GM19452 (cell line): Measurements from ENCODE around the gene PIP4K2C.

Experiments
- ATAC-seq: cut with Tn5 transposase; IDR thresholded peaks from one replicate; pipeline ENCODE4 v1.9.1; 2021; ENCODE audit not compliant: unreplicated experiment

PIP4K2C gene

GRCh38 chr12:57620936-57621496 lies 30.0 kb downstream of the PIP4K2C start:
- no peak for ATAC-seq

DNA sequence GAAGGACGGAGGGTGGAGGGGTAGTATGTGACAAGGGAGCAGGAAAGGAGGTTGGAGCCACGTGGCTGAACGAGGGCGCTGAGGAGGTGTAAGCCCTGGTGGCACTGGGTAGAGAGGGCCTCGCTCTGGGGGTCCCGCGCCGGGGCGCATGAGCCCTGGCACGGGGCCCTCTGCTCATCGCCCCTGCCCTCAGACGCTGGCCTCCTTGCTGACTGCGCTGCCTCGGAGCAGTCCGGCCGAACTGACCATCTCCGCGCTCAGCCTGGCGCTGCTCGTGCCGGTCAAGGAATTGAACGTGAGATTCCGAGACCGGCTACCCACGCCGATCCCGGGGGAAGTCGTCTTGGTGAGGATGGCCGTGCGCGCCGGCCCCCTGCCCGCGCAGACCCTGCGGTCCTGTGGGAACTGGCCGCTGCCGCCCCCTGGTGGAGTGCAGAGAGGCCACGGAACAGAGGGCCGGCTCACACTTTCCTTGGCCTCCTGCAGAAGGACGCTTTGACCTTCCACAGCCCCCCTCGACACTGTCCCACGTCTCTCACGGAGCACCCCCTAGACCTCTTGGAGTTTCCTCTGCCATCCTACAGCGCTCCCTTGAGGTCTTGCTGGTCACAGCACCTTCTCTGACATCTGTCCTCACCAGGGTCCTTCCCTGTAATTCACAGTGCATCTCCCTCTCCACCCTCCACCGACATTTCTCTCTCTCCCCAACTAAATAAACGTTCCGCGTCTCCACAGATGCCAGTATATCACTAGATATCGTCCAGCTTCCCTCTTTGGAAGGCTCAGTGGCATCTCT lies 30.7 kb downstream of the PIP4K2C start:
- no peak for ATAC-seq

- no peak for ATAC-seq
These were observed 31.6 kb downstream of the PIP4K2C start for GRCh38 chr12:57622293-57623245.

DNA sequence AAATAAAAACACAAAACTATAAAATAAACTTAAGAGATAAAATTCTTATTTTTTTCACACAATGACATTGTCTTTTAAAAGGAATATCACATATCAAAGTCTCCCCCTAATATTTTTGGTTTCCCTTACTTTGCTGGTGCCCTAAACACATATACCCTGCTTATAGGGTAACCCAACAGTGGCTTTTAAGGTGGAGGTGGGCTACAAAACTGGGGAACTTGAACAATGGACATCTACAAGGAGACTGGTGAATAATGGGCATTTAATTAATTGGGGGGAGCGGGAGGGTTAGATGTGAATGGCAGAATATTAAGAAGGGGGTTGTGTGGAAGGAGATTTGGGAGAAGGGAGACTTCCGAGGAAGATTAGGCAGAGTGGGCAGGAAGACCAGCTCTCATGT lies 32.4 kb downstream of the PIP4K2C start:
- ATAC-seq: no peak

- ATAC-seq: no peak
These were observed 32.9 kb downstream of the PIP4K2C start for GRCh38 chr12:57623811-57624390.

DNA sequence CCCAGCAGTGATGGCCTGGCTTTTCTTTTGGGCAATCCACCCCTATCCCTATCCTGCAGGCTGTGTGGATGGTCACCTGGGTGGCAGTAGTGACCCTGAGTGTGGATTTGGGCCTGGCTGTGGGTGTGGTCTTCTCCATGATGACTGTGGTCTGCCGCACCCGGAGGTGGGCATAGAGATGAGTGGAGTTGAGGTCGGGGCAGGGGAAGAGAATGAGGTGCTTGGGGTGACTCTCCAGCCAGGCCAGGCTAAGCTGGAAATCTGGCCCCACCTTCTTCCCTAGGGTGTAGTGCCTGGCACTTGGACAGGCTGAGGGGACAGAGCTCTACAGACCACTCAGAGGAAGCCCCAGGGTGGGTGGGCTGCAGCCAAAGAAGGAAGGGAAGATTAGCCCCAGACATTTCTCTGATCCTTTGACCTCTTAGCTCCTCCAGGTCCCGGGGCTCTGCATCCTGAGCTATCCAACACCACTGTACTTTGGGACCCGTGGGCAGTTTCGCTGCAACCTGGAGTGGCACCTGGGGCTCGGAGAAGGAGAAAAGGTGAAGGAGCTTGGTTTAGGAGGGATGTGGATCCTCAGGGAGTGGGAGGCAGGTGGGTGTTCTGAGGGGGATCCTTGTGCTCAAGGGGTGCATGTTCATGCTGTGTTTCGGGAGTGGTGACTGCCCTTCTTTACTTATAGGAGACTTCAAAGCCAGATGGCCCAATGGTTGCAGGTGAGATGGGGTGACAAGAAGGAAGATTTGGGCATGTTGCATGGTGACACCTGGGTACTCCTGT lies 33.6 kb downstream of the PIP4K2C start:
- ATAC-seq: no peak

DNA sequence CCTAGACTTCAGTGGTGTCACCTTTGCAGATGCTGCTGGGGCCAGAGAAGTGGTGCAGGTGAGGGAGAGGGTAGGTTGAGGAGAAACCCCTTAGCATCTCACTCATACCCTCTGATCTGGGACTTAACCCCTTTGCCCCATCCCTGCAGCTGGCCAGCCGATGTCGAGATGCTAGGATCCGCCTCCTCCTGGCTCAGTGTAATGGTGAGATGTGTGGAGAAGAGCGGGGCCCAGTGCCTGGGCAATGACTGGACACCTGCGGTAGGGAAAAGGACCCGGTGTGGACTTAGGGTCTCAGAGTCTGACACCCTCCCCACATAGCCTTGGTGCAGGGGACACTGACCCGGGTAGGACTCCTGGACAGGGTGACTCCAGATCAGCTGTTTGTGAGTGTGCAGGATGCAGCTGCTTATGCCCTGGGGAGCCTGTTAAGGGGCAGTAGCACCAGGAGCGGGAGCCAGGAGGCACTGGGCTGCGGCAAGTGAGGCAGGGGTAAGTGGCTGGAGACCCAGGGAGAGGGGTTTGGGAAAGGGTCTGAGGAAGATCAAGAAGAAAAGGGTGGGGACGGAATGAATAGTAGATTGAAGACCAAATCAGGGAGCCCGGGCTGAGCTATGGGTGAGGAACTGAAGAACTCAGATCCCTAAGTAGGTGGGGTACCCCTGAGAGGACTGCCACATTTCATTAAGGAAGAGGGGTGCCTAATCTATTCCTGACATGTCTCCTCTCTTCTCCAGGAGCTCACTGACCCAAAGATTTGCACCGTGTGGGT lies 34.5 kb downstream of the PIP4K2C start:
- no peak for ATAC-seq

DNA sequence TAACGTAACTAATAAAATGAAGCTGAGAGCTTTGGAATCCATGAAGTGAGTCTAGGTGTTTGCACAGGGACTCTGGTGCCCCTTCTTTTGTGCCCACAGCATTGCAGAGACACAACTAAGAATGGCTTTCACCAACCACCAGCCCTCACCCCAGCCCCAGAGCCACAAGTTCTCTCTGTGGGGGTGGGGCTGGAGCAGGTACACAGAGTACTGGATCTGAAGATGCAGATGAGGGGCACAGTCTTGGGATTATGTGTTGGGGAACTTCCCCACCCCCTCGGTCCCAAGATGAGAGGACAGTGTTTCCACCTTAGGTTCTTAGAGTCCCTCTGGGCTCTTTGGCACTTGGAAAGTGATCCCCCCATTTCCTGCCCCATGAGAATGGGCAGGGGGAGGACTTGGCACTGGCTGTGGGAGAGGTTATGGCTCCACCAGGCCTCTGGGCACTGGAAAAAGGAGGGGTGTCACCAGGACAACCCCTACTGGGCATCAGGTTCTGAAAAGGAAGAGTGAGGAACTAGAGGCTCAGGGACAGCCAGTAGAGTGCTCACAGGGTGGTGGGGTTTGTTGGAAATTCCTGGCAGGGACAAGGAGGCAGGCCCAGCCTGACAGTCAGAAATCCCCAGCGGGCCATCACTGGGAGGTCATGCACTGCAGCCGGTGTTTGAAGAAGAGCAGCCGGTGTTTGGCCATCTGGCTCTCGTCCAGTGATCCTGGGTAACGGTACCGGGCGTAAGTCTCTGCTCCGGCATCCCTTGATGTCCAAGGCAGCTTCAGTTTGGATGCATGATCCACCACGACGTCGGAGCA lies 35.3 kb downstream of the PIP4K2C start:
- no peak for ATAC-seq

DNA sequence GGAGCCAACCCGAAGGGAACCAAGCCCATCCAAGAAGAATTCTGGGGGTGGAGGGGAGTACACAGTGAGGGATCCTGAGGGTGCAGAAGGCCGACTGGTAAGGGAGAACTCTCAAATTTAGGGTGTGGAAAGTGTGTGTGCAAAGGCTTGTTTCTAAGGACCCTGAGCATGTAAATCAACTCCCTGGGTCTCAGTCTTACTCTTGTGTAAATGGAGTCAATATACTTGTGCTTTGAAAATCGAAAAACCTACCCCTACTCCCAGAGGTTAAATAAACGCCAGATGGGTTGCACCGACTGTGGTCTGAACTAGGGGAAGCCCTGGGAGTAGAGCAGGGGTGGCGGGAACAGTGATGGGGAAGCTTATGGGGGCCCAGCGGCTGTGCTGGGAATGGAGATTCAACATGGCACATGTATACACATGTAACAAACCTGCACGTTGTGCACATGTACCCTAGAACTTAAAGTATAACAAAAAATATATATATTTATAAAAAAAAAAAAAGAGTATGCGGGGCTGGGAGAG lies 36.0 kb downstream of the PIP4K2C start:
- no peak for ATAC-seq

- ATAC-seq: no peak
These were observed 36.7 kb downstream of the PIP4K2C start for GRCh38 chr12:57627501-57628279.

DNA sequence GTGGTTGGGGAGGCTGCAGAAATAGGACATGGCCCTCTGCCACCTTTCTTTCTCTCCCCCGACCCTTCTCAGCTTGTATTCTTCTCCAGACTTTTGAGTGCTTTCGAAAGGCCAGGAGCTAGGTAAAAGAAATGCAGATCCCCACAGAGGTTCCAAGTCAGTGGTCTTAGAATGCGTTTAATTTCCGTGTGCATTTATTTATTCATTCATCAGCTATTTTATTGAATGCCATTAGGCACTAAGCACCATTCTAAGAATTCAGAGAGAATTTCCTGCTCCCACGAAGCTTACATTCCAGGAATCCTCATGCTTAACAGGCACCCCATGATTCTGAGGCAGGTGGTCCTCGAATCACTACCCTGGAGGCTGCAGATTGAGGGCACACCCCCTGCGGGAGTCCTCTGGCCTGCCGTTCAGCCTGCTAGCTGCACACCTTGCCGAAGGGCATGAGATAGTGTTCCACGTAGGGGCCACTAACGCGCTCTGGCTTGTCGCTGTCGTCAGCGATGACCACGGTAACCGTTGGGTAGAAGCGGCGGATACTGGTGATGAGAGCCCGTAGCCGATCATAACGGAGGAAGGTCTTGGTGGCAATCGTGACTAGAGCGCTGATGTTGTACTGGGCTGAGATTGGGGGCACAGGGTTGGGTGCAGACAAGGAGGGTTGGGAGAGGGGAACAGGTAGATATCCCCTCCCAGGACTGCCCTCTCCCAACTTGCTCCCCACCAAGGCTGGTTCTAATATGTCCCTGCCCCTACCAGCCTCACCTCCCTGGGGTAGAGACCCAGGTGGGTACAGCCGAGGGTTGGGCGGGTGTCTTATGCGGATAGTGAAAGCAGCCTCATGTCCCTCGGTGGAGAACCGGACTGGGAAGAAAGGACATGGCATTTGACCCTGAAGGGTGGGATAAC lies 37.5 kb downstream of the PIP4K2C start:
- ATAC-seq: no peak

DNA sequence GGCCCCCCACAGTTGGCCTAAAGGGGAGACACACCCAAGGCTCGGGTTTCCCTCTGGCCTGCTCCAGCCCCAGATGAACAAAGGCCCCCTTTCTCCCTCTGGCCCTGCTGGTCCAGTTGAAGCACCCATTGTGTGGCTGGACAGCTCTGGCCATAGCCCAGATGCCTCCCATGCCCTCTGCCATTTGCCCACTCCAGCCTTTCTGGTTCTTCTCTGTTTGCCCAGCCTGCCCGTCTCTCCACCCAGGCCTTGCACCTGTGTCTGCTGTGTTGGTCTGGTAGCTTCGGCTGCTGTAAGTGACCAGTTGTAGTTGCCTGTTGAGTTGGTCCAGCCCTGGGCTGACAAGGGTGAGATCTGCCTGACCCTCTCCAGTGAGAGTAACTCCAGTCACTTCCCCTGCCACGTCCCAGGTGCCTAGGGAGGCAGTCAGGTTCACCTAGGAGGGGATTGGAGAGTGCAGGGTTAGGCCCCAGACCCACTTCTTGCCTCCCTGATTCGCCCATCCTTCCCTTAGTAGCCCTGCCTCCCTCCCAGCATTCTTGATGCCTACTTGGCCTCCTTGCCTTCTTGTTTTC lies 39.0 kb downstream of the PIP4K2C start:
- no peak for ATAC-seq

DNA sequence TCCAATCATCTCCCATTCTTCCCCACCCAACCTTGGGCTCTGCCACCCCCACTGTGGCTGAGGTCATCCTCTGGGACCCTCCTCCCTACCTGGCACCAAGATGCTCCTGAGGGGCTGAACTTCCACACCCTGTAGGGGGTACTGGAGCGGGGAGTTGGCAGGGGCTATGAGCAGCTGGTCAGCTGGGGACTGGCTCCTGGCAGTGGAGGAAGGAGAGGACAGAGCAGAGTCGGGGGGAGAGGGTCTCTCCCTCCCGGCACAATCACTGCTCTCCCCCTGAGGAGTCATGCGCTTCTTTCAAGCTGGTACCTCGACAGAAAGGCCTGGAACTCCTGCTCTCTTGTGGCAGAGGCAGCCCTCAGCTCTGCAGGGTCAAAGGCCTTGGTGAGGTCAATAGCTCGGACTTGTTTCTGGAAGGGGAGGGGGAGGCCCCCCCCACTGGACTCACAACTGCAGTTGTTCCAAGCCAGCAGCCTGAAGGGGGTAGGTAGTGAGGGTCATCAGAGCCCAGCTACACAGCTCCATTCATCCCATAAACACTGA lies 40.0 kb downstream of the PIP4K2C start:
- ATAC-seq: no peak

GRCh38 chr12:57631566-57632072 lies 40.6 kb downstream of the PIP4K2C start:
- ATAC-seq: no peak

DNA sequence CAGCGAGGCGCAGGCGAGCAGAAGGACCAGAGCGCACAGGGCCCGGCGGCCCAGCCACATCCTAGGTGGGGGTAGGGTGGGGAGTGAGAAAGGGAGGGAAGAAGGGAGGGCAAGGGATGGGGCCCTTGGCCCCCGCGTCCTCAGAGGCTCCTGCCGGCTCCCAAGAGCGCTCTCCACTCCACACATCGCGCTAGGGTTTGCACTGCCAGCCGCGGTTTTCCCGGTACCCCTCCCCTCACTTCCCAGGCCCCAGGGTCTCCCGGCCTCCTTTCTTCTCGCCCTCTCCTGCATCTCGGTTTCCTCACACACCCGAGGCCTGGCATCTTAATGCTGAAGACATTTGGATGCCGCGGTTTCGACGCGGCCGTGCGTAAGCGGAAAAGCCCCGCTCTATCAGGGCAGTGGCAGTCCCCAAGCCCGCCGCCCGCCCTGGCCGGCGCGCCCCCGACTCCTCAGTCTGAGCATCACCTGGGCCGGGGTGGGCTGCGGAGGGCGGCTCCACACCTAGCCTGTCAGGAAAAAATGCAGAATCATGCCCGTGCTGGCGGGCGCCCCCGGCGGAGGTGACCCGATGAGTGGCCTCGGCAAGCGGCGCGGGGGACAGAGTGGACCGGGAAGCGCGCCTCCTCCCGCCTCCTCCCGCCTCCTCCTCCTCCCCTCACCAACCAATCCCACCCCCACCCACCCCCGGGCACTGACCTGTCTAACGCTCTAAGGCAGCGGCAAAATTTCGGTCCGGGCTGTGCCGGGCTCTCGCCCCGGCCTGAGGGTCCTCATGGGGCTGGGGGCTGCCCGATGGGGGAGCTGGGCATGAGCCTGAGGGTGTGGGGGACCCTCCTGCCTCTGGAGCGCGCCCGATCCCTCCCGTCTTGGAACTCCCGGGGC lies 41.3 kb downstream of the PIP4K2C start:
- peak; percentile 11 for ATAC-seq
